Adipose tissue (tissue), 3 donors: ENCODE data around the gene PCARE. TPM values are rescaled to one million over a fixed set of nuclear protein-coding genes. Genes with fewer than 3 reads are reported as not detected.

Source experiments
- H3K27ac ChIP-seq: one replicate; pipeline ENCODE4 v1.5.1; 2013; ENCODE audit warnings: low read depth, low read length
- WGBS, 3 donors: extraction: QIAGEN DNeasy Blood & Tissue Kit; methylation state at CpG; one replicate each; pipeline ENCODE4 v1.1.7; 2013; 5-methylcytosine and 5-hydroxymethylcytosine counted together
- polyA plus RNA-seq, 3 donors: library from polyadenylated mRNA; stranded (reverse); fragments of 200-250 nt; gene quantifications; one replicate each; pipeline ENCODE4 v1.2.3, GENCODE V29; 2013
- donor health status: healthy with polysubstance abuse.
- donor health status: Bipolar disorder and iron deficiency.
- donor health status: healthy.

The PCARE gene
- polyA plus RNA-seq, 3 donors: 0.01 to 0.11 (median 0.07) TPM

DNA sequence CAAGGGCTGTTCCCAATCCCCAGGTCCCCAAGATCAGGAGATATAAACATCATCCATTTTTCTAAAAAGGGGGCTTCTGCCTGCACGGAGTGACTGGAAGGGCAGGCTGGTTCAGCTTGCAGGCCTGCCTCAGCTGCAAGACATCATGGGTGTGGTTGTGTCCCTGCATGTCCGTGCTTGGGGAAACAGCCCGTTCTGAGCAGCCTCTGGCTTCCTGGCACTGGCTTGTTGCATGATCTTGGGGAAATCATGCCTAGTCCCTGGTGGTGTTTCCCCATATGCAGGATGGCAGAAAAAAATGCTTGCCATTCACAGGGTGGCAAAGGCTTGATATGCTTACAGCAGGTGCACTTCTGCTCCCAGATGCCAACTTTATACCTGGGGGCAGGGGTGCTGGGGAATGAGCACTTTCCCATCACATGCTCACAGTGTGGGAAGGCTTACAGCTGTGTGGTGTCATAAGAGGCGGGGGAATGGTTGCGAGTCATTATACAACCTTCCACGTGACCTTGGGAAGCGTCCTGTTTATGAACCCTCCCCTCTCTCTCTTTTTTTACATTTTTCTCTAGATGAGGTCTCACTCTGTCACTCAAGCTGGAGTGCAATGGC, 7.2 kb downstream of the PCARE start:
- H3K27ac ChIP-seq: no peak overlapping the region
- WGBS, 3 donors: 31 to 54% (median 53%) methylated on average over 7 of the region's 7 CpGs

- 67 to 83% (median 71%) methylated on average over 8 of the region's 8 CpGs for WGBS, 3 donors
- no peak overlapping the region for H3K27ac ChIP-seq
Observed at GRCh38 chr2:29066271-29066860, 8.0 kb downstream of the PCARE start.

- WGBS, 3 donors: 57 to 71% (median 66%) methylated on average over 10 of the region's 10 CpGs
- no peak overlapping the region for H3K27ac ChIP-seq
Observed at GRCh38 chr2:29065068-29065811, 9.1 kb downstream of the PCARE start.

- 62 to 73% (median 73%) methylated on average over 9 to 11 of the region's 11 CpGs for WGBS, 3 donors
Observed at GRCh38 chr2:29064746-29065067, 9.6 kb downstream of the PCARE start.

GRCh38 chr2:29064346-29064715, 10.0 kb downstream of the PCARE start:
- no peak overlapping the region for H3K27ac ChIP-seq
- 84 to 90% (median 89%) methylated on average over 4 of the region's 4 CpGs for WGBS, 3 donors

More at GRCh38 chr2:29064746-29065067, 9.6 kb downstream of the PCARE start:
- H3K27ac ChIP-seq: no peak overlapping the region

DNA sequence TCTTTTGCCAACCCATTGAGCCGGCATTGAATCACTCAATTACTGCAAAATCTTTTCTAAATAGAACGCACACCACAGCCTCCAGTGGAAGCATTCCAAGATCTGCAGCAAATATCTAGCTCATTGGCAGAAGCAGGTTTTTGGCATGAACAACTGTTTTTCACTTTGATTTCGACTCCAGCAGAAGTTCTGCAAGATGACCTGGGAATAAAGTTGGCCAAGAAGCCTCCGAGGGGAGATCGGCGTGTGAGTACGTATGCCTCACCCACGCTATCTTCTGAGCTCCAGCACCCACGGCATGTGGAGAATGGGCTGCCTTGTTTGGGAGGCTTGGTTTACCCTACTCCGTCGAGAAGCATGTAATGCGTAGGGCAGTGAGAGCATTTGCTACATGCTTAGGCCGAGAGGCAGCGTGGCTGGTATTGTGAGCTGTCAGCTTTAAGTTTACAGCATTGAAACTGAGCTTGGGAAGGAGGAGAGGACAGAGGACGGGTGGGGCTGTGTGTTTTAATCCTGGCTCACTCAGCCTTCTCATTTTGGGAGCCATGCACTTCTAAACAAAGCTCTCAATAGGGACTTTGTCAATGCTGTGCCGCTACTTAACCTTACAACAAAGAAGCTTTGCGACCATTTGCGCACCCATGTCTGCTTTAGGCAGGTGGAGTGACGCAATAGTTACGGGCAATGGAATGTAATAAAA, 10.5 kb downstream of the PCARE start:
- WGBS, 3 donors: 60 to 74% (median 63%) methylated on average over 20 of the region's 20 CpGs
- no peak overlapping the region for H3K27ac ChIP-seq

- WGBS, 3 donors: 39 to 76% (median 72%) methylated on average over 6 of the region's 6 CpGs
- no peak overlapping the region for H3K27ac ChIP-seq
Observed at GRCh38 chr2:29063056-29063455, 11.3 kb downstream of the PCARE start.

DNA sequence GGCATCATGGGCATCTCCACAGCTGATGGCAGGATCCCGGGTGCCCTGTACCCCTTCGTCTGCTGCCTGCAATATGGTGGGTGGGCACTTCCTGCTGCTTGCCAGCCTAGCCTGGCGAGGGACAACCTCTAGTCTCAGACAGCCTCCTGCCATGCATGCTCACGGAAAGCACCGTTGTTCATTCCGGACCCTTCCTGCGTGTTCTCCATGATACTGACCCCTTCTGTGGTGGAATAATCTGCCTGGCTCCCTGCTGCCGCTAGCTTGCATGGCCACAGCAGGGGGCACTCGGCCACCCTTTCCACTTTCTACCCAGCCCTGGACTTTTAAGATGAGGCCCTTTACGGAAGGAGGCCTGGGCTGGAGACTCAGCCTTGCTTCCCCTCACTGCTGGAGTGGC, 12.0 kb downstream of the PCARE start:
- 95 to 96% (median 95%) methylated on average over 10 of the region's 10 CpGs for WGBS, 3 donors
- H3K27ac ChIP-seq: no peak overlapping the region

GRCh38 chr2:29061616-29062015, 12.7 kb downstream of the PCARE start:
- 82 to 91% (median 88%) methylated on average over 3 of the region's 3 CpGs for WGBS, 3 donors
- H3K27ac ChIP-seq: no peak overlapping the region

- no peak overlapping the region for H3K27ac ChIP-seq
- WGBS, 3 donors: 69 to 78% (median 74%) methylated on average over 6 of the region's 6 CpGs
Observed at GRCh38 chr2:29061176-29061575, 13.1 kb downstream of the PCARE start.

- WGBS, 3 donors: 76 to 81% (median 78%) methylated on average over 9 of the region's 9 CpGs
- H3K27ac ChIP-seq: no peak overlapping the region
Observed at GRCh38 chr2:29060441-29060840, 13.9 kb downstream of the PCARE start.

DNA sequence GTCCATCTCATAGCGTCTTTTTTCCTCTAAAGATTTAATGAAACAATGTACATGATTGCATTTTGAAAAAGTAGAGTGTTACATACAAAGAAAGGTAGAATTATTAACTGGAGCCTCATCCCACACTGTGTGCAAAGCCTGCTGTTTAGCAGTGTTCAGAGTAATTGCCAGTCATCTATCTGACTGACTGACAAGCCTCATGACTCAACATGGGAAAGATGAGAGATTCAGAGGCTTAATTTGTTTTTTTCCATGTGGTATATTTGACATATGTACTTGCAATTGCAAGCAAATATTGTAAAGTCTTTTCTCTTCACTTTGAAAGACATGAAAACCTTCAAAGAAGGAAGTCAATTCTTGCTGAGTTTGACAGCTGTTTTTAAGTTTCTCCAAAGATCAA, 14.7 kb downstream of the PCARE start:
- H3K27ac ChIP-seq: no peak overlapping the region
- 90% methylated on average over 1 of the region's 1 CpG for WGBS, 3 donors

- whole genome bisulfite sequencing, 3 donors: 89 to 94% (median 92%) methylated on average over 4 of the region's 4 CpGs
Observed at GRCh38 chr2:29057006-29057405, 17.3 kb downstream of the PCARE start.

GRCh38 chr2:29056452-29056851, 17.9 kb downstream of the PCARE start:
- WGBS, 3 donors: 90 to 94% (median 91%) methylated on average over 5 of the region's 5 CpGs

More at GRCh38 chr2:29057006-29057405, 17.3 kb downstream of the PCARE start:
- no peak overlapping the region for H3K27ac ChIP-seq

DNA sequence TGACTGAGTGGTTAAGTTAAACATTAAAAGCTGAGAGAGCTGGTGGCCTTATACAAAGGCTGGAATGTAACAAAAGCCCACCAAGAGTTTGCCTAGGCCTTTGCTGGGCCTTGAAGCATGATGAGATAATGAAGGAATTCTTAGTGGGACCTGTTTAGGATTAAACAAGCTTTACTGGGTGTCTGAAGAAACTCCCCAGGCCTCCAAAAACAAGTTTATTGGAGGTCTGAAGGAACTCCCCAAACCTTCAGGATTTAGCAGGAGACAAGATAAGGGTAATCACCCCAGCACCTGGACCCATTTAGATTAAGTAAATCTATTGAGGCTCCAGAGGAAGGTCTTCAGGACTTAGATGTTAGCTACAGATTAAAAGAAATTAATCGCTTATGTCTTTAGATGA, 18.7 kb downstream of the PCARE start:
- WGBS, 3 donors: 86 to 91% (median 90%) methylated on average over 1 of the region's 1 CpG
- no peak overlapping the region for H3K27ac ChIP-seq

More at GRCh38 chr2:29056452-29056851, 17.9 kb downstream of the PCARE start:
- H3K27ac ChIP-seq: no peak overlapping the region

GRCh38 chr2:29054430-29054829, 19.9 kb downstream of the PCARE start:
- H3K27ac ChIP-seq: no peak overlapping the region
- WGBS, 3 donors: 74 to 86% (median 82%) methylated on average over 5 to 7 of the region's 7 CpGs

DNA sequence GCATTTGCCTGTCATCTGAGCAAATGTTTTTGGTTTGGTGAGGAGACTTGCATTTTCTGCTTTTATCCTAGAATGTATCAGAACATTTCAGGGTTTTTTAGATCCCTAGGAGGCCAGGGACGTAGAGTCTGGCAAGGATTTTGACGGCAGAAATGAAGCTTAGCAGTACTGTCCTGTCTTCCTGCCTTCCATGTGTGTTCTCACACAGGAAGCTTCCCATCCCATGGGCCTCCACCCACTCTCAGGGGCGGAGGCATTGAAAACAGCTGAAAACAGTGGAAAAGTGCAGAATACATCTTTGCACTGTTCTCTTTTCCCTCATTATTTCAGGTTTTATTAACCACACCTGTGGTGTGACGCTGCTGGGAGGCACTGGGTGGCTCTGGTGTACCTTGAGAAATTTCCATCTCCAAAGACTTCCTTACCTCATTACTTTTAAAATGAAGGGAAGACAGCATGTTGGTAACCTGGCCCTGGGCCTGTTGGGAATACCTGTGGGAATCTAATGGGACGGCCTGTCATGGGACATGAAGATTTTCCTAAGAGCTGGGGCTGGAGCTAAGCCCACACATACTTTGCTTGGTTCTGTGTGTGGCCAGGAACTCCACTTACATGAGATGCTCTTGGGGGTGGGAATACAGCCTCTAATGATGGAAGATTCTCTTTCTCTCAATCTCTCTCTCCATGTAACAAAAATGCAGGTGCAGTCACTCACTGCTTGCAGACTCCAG, 20.5 kb downstream of the PCARE start:
- H3K27ac ChIP-seq: no peak overlapping the region
- WGBS, 3 donors: 48 to 78% (median 62%) methylated on average over 5 of the region's 5 CpGs

- WGBS, 3 donors: 78 to 87% (median 85%) methylated on average over 7 of the region's 7 CpGs
- H3K27ac ChIP-seq: no peak overlapping the region
Observed at GRCh38 chr2:29053223-29053622, 21.1 kb downstream of the PCARE start.

- H3K27ac ChIP-seq: no peak overlapping the region
- WGBS, 3 donors: 67 to 84% (median 83%) methylated on average over 6 of the region's 6 CpGs
Observed at GRCh38 chr2:29052807-29053206, 21.5 kb downstream of the PCARE start.
